GM12878 (cell line): ENCODE measurements around the gene TCF12. TPM values are rescaled to one million over a fixed set of nuclear protein-coding genes. Genes with fewer than 3 reads are reported as not detected.
A peak's percentile ranks its signal among the peaks of the same experiment; 100 is the strongest.

Source experiments
- ATAC-seq: fragments of 200-7000 bp; cut with Tn5 transposase; 3 replicates; pipeline ENCODE4 v1.9.1; 2020; ENCODE audit warnings: mild to moderate bottlenecking, moderate library complexity
- BruUV-seq: library from RNA; stranded (reverse); fragments of 400-500 nt; replicated peaks from 2 replicates; lab custom pipeline; 2021; lab: Mats Ljungman, UMichigan
- CTCF ChIA-PET: fragments of 300-600 bp; sonication (Branson Sonifier 250); formaldehyde crosslinking; extraction: SDS; loops from one replicate; lab custom pipeline; 2021; ENCODE audit warnings: inconsistent platforms; lab: Yijun Ruan, JAX
- POLR2A ChIA-PET: fragments of 350-600 bp; formaldehyde crosslinking; extraction: SDS; loops from one replicate; lab custom pipeline; 2021; ENCODE audit warnings: inconsistent platforms; lab: Charles Lee
- RAD21 ChIA-PET: fragments of 300-600 bp; sonication (Branson Sonifier 250); formaldehyde crosslinking; loops from one replicate; lab custom pipeline; 2023; ENCODE audit warnings: antibody characterized with exemption; ENCODE audit not compliant: unreplicated experiment; lab: Charles Lee
- SMC1A ChIA-PET: fragments of 300-600 bp; sonication (Branson Sonifier 250); formaldehyde crosslinking; loops from one replicate; lab custom pipeline; 2023; ENCODE audit not compliant: unreplicated experiment, uncharacterized antibody; lab: Charles Lee
- DNase-seq: peaks from one replicate; pipeline ENCODE4 v3.0.0-alpha.2; 2011; ENCODE audit warnings: low read depth, low spot score
- FAIRE-seq: peaks from 3 replicates; lab custom pipeline; 2011; peaks lifted over from hg19 to GRCh38; lab: Jason Lieb, UNC
- H2AFZ ChIP-seq: 2 replicates; pipeline ENCODE4 v1.6.0; 2011; ENCODE audit warnings: low read depth, low read length, control low read depth; ENCODE audit not compliant: control insufficient read depth
- H3K27ac ChIP-seq: 2 replicates; pipeline ENCODE4 v1.5.1; 2011; ENCODE audit warnings: control low read depth; ENCODE audit not compliant: control insufficient read depth, insufficient read depth
- H3K27me3 ChIP-seq, 2 experiments: replicated peaks in 1 of 2; 2 replicates each; pipeline versions ENCODE4 v1.6.0 to v1.6.1; 2011; ENCODE audit warnings: low read length in 1 of 2; ENCODE audit not compliant: control insufficient read depth in 2 of 2, insufficient read depth in 2 of 2
- H3K36me3 ChIP-seq, 2 experiments: 2 replicates each; pipeline ENCODE4 v1.5.1; 2011; ENCODE audit warnings: low read length in 1 of 2; ENCODE audit not compliant: control insufficient read depth in 2 of 2, insufficient read depth in 2 of 2
- H3K4me1 ChIP-seq: 2 replicates; pipeline ENCODE4 v1.6.1; 2011; ENCODE audit warnings: mild to moderate bottlenecking, low read length, moderate library complexity, mixed read lengths; ENCODE audit not compliant: control insufficient read depth, insufficient read depth
- H3K4me2 ChIP-seq: 2 replicates; pipeline ENCODE4 v1.6.0; 2011; ENCODE audit warnings: control low read depth; ENCODE audit not compliant: control insufficient read depth, insufficient read depth
- H3K4me3 ChIP-seq: fragments of 200-600 bp; sonication (generic); 2 replicates; pipeline ENCODE4 v1.5.1; 2016
- H3K79me2 ChIP-seq: 2 replicates; pipeline ENCODE4 v1.6.0; 2011; ENCODE audit warnings: low read length; ENCODE audit not compliant: control insufficient read depth, insufficient read depth
- H3K9ac ChIP-seq: 2 replicates; pipeline ENCODE4 v1.8.0; 2011; ENCODE audit warnings: low read length, control low read depth, mixed read lengths; ENCODE audit not compliant: control insufficient read depth, insufficient read depth
- H3K9me3 ChIP-seq: replicated peaks from 3 replicates; pipeline ENCODE4 v1.5.1; 2011; ENCODE audit warnings: mild to moderate bottlenecking, low read length; ENCODE audit not compliant: control insufficient read depth, insufficient read depth
- H4K20me1 ChIP-seq: 2 replicates; pipeline ENCODE4 v1.6.0; 2011; ENCODE audit not compliant: control insufficient read depth, insufficient read depth
- ATF3 ChIP-seq: IDR thresholded peaks from 2 replicates; pipeline ENCODE4 v1.6.1; 2011; ENCODE audit warnings: low read depth, mild to moderate bottlenecking, low read length, moderate library complexity, borderline replicate concordance; ENCODE audit errors: extremely low read depth
- HSF1 ChIP-seq: fragments of 150-350 bp; IDR thresholded peaks from 2 replicates; pipeline ENCODE4 v1.6.1; 2014; ENCODE audit warnings: mild to moderate bottlenecking, low read depth, low read length
- JUNB ChIP-seq: IDR thresholded peaks from 2 replicates; pipeline ENCODE4 v1.6.1; 2016; ENCODE audit warnings: antibody characterized with exemption, mild to moderate bottlenecking
- NBN ChIP-seq: fragments of 450-650 bp; IDR thresholded peaks from 2 replicates; pipeline ENCODE4 v1.6.1; 2016
- NFIC ChIP-seq: IDR thresholded peaks from 2 replicates; pipeline ENCODE4 v1.6.1; 2012; ENCODE audit warnings: low read depth, mild to moderate bottlenecking, inconsistent platforms, low read length, moderate library complexity
- NR2C2 ChIP-seq: IDR thresholded peaks from 2 replicates; pipeline ENCODE4 v1.6.1; 2011; ENCODE audit warnings: borderline replicate concordance, low read depth; ENCODE audit not compliant: control insufficient read depth, insufficient read length
- PBX3 ChIP-seq: IDR thresholded peaks from 2 replicates; pipeline ENCODE4 v1.6.1; 2011; ENCODE audit warnings: mild to moderate bottlenecking, low read depth, low read length, moderate library complexity; ENCODE audit not compliant: insufficient replicate concordance
- POLR2AphosphoS5 ChIP-seq: IDR thresholded peaks from 2 replicates; pipeline ENCODE4 v1.6.1; 2011; ENCODE audit warnings: mild to moderate bottlenecking, low read length, inconsistent platforms
- RAD51 ChIP-seq: fragments of 450-650 bp; IDR thresholded peaks from 2 replicates; pipeline ENCODE4 v1.6.1; 2016; ENCODE audit warnings: moderate library complexity, mild to moderate bottlenecking, inconsistent platforms
- RUNX3 ChIP-seq: IDR thresholded peaks from 2 replicates; pipeline ENCODE4 v1.6.1; 2012; ENCODE audit warnings: low read length, inconsistent platforms
- SRF ChIP-seq, 2 experiments: IDR thresholded peaks; 2 replicates each; pipeline ENCODE4 v1.6.1; 2011; ENCODE audit warnings: low read depth in 2 of 2, low read length in 2 of 2, mild to moderate bottlenecking in 1 of 2, moderate library complexity in 1 of 2
- ZBED1 ChIP-seq: IDR thresholded peaks from 2 replicates; pipeline ENCODE4 v1.6.1; 2016; ENCODE audit warnings: borderline replicate concordance
- ZNF207 ChIP-seq: fragments of 450-650 bp; IDR thresholded peaks from 2 replicates; pipeline ENCODE4 v1.6.1; 2014; ENCODE audit warnings: antibody characterized with exemption, mild to moderate bottlenecking, borderline replicate concordance
- WGBS: methylation state at CpG from one replicate; pipeline ENCODE4 v1.1.6; 2016; ENCODE audit warnings: low lambda C conversion rate; ENCODE audit not compliant: insufficient replicate concordance, insufficient coverage; ENCODE audit errors: missing lambda C conversion rate; 5-methylcytosine and 5-hydroxymethylcytosine counted together
- in situ Hi-C: fragments of 300-500 bp; cut with MboI; formaldehyde crosslinking; loops from 9 replicates; pipeline ENCODE4 v1.14.3; 2018; ENCODE audit warnings: mixed read lengths
- intact Hi-C: fragments of 100-400 bp; cut with micrococcal nuclease; formaldehyde crosslinking; loops from one replicate; pipeline ENCODE4 v1.14.2; 2022; ENCODE audit not compliant: unreplicated experiment
- polyA plus RNA-seq, 11 experiments: library from polyadenylated mRNA; depleted of rRNA in 4 of 11; unstranded in 6 of 11; stranded (reverse) in 5 of 11; fragments of >200 nt; fragmentation: Nextera tagmentation in 4 of 11; fragmentation: Illumina TruSeq in 1 of 11; extraction: Ambion mirVana in 4 of 11; extraction: Trizol in 1 of 11; gene quantifications; 1 replicate in 1 of 11; 2 replicates in 10 of 11; pipeline versions ENCODE4 v1.2.1 to v1.2.3, GENCODE V29; 2011 to 2016; ENCODE audit warnings: inconsistent platforms in 2 of 11, missing spikeins in 2 of 11, low read depth in 1 of 11
- total RNA-seq, 4 experiments: library from RNA; depleted of rRNA in 3 of 4; stranded (reverse); fragments of >200 nt in 3 of 4; fragmentation: Illumina TruSeq in 1 of 4; extraction: Trizol in 1 of 4; gene quantifications; 2 replicates each; pipeline versions ENCODE4 v1.2.1 to v1.2.3, GENCODE V29; 2013 to 2021
- TF ChIP-seq, protein P1 (sequence below): fragments of 450-650 bp; conservative IDR thresholded peaks from 2 replicates; pipeline ENCODE4 v1.6.1; 2017; ENCODE audit warnings: mild to moderate bottlenecking, moderate library complexity
- TF ChIP-seq, protein P2 (sequence below): fragments of 450-650 bp; formaldehyde crosslinking; IDR thresholded peaks from 2 replicates; pipeline ENCODE4 v1.4.0; 2020; ENCODE audit warnings: mild to moderate bottlenecking, moderate library complexity

The TCF12 gene
- total and polyA plus RNA-seq, 10 of the 15 experiments (the other 5 are each of a cell fraction or from before 2014, with no cell fraction given): 8.2 to 70.9 (median 49.5) TPM

GRCh38 chr15:56964182-56964581 is 45.7 kb downstream of the TCF12 start:
- ATAC-seq: peak; percentile 56
- no TSS peak for BruUV-seq
- RAD21 ChIA-PET: no interaction called here
- TF ChIP-seq ATF3 (no peak), RUNX3 (peak; percentile 20; the same call in 1 of the 2 replicates), PBX3 (no peak), NFIC (peak; percentile 70), NR2C2 (no peak), ZNF207 (no peak), HSF1 (no peak), SRF (IDR thresholded peaks at IDR 0.05; ENCODE audit: low read depth in 2 of 2, low read length in 2 of 2) (no peak), JUNB (peak; percentile 35), NBN (no peak), POLR2AphosphoS5 (no peak), RAD51 (no peak), ZBED1 (0 out of 2 replicates have a peak, but pooled peaks have one; percentile 37)
- TF ChIP-seq, protein P1, sequence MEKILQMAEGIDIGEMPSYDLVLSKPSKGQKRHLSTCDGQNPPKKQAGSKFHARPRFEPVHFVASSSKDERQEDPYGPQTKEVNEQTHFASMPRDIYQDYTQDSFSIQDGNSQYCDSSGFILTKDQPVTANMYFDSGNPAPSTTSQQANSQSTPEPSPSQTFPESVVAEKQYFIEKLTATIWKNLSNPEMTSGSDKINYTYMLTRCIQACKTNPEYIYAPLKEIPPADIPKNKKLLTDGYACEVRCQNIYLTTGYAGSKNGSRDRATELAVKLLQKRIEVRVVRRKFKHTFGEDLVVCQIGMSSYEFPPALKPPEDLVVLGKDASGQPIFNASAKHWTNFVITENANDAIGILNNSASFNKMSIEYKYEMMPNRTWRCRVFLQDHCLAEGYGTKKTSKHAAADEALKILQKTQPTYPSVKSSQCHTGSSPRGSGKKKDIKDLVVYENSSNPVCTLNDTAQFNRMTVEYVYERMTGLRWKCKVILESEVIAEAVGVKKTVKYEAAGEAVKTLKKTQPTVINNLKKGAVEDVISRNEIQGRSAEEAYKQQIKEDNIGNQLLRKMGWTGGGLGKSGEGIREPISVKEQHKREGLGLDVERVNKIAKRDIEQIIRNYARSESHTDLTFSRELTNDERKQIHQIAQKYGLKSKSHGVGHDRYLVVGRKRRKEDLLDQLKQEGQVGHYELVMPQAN: no peak
- TF ChIP-seq, protein P2, sequence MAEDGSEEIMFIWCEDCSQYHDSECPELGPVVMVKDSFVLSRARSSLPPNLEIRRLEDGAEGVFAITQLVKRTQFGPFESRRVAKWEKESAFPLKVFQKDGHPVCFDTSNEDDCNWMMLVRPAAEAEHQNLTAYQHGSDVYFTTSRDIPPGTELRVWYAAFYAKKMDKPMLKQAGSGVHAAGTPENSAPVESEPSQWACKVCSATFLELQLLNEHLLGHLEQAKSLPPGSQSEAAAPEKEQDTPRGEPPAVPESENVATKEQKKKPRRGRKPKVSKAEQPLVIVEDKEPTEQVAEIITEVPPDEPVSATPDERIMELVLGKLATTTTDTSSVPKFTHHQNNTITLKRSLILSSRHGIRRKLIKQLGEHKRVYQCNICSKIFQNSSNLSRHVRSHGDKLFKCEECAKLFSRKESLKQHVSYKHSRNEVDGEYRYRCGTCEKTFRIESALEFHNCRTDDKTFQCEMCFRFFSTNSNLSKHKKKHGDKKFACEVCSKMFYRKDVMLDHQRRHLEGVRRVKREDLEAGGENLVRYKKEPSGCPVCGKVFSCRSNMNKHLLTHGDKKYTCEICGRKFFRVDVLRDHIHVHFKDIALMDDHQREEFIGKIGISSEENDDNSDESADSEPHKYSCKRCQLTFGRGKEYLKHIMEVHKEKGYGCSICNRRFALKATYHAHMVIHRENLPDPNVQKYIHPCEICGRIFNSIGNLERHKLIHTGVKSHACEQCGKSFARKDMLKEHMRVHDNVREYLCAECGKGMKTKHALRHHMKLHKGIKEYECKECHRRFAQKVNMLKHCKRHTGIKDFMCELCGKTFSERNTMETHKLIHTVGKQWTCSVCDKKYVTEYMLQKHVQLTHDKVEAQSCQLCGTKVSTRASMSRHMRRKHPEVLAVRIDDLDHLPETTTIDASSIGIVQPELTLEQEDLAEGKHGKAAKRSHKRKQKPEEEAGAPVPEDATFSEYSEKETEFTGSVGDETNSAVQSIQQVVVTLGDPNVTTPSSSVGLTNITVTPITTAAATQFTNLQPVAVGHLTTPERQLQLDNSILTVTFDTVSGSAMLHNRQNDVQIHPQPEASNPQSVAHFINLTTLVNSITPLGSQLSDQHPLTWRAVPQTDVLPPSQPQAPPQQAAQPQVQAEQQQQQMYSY: no peak

More at GRCh38 chr15:56964182-56964581, 45.7 kb downstream of the TCF12 start:
- in situ Hi-C loops (no loop called here), intact Hi-C loops (no loop called here)
- SMC1A ChIA-PET: interaction anchor here (1.0 to 1.6 kb wide), 6 partner anchors 8 to 167 kb away, joined by 3 to 7 read pairs (median 4); no protein-coding TSS in a partner anchor
- no peak overlapping the region for H3K9ac ChIP-seq
- CTCF ChIA-PET: interaction anchor here (0.7 to 1.5 kb wide), 4 partner anchors 39 to 351 kb away, joined by 3 read pairs; no protein-coding TSS in a partner anchor
- peaks cover 34% of the 10 kb centered on the region for H3K4me1 ChIP-seq
- H3K27me3 ChIP-seq: no peaks in the 10 kb centered on the region
- no peaks in the 10 kb centered on the region for H4K20me1 ChIP-seq
- WGBS: 22% methylated on average over 1 of the region's 1 CpG
- no peak overlapping the region for H3K4me3 ChIP-seq
- DNase-seq (peak; percentile 17), FAIRE-seq (peak; percentile 13)
- POLR2A ChIA-PET: no interaction called here
- H3K27ac ChIP-seq: peak overlapping the region; percentile 9; the same call in 1 of the 2 replicates
- no peaks in the 10 kb centered on the region; the same call in 1 of the 3 replicates for H3K9me3 ChIP-seq
- no peak overlapping the region for H2AFZ ChIP-seq
- peak overlapping the region; percentile 5 for H3K4me2 ChIP-seq
- no peaks in the 10 kb centered on the region for H3K36me3 ChIP-seq
- H3K79me2 ChIP-seq: peaks cover 61% of the 10 kb centered on the region
